ENCODE data around the gene SERPIND1.
"Not testable (repeated sequence)": the region's sequence is repeated elsewhere in the genome, so short reads cannot be mapped to it uniquely, and the experiment has no call there.

Gene SERPIND1

DNA sequence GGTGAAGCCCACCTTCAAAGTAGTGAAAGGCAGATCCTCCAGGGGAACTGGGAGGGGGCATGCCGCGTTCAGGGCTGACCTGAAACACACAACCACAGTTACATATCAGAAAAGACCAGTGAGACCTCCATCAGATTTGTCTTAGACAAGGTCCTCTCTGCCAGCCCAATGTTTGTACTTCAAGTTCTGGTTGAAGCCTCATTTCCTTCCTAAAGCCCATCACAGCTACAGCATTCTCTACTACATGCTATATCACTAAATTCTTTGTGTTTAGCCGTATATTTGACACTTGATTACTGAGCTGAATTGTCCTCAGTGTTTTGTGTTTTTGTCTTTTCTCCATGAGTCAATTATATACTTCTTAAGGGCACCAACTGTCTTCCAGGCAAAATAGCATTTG, 44.6 kb downstream of the SERPIND1 start:
- DNase-seq = no peak

DNA sequence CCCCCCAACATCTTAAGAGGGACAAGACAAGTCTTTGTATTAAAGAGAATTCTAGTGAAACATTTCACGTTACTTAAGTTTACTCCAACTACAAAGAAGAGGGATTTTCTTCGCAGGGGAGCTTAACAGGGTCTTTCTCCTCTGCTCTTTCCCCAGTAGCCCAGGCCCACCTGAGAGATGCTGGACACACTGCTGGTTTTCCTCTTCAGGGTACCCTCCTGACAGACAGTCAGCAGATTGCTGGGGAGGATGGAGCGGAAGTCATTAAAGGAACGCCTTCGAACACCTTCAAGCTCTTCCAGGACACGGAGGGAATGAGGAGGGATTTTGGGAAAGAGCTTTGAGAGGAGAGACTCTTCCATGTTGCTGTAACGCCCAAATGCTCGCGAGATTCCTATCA, 45.6 kb downstream of the SERPIND1 start:
- no peak for DNase-seq

GRCh38 chr22:20821717-20822239, 47.9 kb downstream of the SERPIND1 start:
- DNase-seq = not testable (repeated sequence)

- no peak for DNase-seq
Observed at GRCh38 chr22:20822240-20822639, 48.3 kb downstream of the SERPIND1 start.

DNA sequence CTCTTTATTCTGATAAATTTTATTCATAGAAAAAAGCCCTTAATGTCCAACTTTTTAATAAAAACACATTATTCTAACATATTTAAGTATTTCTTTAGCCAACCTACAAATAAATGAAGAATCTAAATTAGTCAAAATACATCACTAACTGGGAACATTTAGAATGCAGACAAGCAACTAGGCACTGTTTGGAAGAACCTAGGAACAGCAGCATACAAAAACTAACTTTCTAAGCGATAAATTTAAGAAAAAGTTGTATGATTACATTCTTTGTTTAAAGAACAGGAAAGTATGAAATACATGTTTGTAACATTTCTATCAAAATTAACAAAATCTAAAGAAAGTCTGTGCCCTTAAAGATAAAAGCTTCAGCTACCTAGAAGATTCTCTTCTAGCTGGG, 49.4 kb downstream of the SERPIND1 start:
- no peak for DNase-seq

DNA sequence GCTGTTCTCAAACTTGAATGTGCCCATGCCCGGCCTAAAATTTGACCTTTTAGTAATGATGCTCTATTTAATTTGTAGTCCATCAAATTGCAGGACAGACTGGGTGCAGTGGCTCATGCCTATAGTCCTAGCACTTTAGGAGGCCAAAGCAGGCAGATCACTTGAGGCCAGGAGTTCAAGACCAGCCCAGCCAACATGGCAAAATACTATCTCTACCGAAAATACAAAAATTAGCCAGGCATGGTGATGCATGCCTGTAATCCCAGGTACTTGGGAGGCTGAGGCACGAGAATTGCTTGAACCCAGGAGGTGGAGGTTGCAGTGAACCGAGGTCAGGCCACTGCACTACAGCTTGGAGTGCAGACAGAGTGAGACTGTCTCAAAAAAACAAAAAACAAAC, 51.3 kb downstream of the SERPIND1 start:
- not testable (repeated sequence) for DNase-seq

DNA sequence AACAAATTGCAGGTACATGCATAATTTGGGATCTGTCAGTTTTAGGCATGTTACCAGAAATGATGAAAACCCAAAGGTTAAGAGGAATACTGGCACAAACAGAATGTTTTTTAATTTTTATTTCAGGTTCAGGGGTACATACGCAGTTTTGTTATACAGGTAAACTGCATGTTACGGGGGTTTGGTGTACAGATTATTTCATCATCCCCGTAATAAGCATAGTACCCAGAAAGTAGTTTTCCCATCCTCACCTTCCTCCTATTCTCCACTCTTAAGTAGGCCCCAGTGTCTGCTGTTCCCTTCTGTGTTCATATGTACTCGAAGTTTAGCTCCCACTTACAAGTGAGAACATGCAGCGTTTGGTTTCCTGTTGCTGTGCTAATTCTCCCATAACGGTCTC, 51.7 kb downstream of the SERPIND1 start:
- no peak for DNase-seq

GRCh38 chr22:20826373-20827152, 52.6 kb downstream of the SERPIND1 start:
- not testable (repeated sequence) for DNase-seq

- no peak for DNase-seq
Observed at GRCh38 chr22:20829491-20830134, 55.7 kb downstream of the SERPIND1 start.

GRCh38 chr22:20833225-20833665, 59.3 kb downstream of the SERPIND1 start:
- DNase-seq = no peak

DNA sequence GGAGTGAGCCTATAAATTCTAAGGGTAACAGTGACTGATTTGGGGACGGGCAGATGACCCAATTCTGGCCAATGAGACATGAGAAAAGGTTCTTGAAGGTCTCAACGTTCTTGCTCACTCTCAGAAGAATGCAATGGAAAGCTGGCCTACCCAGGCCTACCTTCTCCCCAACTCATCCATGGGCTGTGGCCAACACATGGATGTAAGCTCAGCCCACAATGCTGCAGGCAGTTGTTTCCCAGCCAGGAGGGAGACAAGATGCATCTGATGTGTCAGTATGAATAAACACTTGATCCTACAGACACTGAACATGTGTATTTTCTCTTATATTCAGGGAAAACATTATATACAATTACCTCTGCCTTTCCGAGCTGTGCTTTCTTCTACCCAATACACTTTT, 60.3 kb downstream of the SERPIND1 start:
- DNase-seq = no peak

DNA sequence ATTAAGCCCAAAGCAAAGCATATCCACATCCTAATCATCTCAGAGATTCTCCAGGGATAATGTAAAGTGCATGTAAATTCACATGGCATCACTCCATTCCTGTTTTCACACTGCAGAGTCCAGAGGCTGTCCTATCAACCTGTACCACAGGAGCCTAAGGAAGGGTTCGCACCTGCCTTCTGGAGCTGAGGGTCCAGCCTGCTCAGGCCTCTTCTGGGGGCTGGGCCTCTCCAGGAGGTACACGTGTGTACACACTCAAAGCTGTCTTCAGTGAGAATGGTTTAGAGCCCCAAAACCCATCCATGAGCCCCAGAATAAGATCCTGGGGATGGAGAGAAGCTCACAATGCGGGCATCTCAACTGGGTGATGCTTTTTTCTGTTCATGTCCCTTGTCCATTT, 60.8 kb downstream of the SERPIND1 start:
- DNase-seq = no peak

Measured in activated T-cell treated with anti-CD3 and anti-CD28 coated beads, Interleukin-2, amount 50 U/mL, for 1 hour (primary cell).